NT2/D1 (cell line): Measurements from ENCODE around the gene LRRC8E.
"Not testable (repeated sequence)": the region's sequence is repeated elsewhere in the genome, so short reads cannot be mapped to it uniquely, and the experiment has no call there.

Experiments used
- DNase-seq: peaks from one replicate; pipeline ENCODE4 v3.0.0-alpha.2; 2011; ENCODE audit warnings: low read depth, low spot score
- H3K27me3 ChIP-seq: 2 replicates; pipeline ENCODE4 v1.6.0; 2011; ENCODE audit warnings: mild to moderate bottlenecking; ENCODE audit not compliant: insufficient read length, insufficient read depth
- H3K36me3 ChIP-seq: 2 replicates; pipeline ENCODE4 v1.6.1; 2011; ENCODE audit warnings: mild to moderate bottlenecking, low read length, mixed read lengths; ENCODE audit not compliant: insufficient read depth, insufficient read length
- H3K4me1 ChIP-seq: 2 replicates; pipeline ENCODE4 v1.5.1; 2011; ENCODE audit not compliant: insufficient read depth, insufficient read length
- H3K4me3 ChIP-seq: 2 replicates; pipeline ENCODE4 v1.5.1; 2011; ENCODE audit warnings: low read depth; ENCODE audit not compliant: insufficient read length
- H3K9ac ChIP-seq: 2 replicates; pipeline ENCODE4 v1.6.0; 2011; ENCODE audit warnings: low read depth; ENCODE audit not compliant: insufficient read length
- H3K9me3 ChIP-seq: 2 replicates; pipeline ENCODE4 v1.5.1; 2011; ENCODE audit warnings: mild to moderate bottlenecking, low read length; ENCODE audit not compliant: insufficient read depth
- SUZ12 ChIP-seq: IDR thresholded peaks from 2 replicates; pipeline ENCODE4 v1.6.1; 2011; ENCODE audit not compliant: insufficient read length, insufficient read depth; ENCODE audit errors: extremely low read depth
- YY1 ChIP-seq: IDR thresholded peaks from 2 replicates; pipeline ENCODE4 v1.6.1; 2011; ENCODE audit not compliant: insufficient read length, insufficient read depth
- ZNF274 ChIP-seq: IDR thresholded peaks from 2 replicates; pipeline ENCODE4 v1.6.1; 2011; ENCODE audit warnings: mild to moderate bottlenecking, low read depth, low read length

Gene LRRC8E

DNA sequence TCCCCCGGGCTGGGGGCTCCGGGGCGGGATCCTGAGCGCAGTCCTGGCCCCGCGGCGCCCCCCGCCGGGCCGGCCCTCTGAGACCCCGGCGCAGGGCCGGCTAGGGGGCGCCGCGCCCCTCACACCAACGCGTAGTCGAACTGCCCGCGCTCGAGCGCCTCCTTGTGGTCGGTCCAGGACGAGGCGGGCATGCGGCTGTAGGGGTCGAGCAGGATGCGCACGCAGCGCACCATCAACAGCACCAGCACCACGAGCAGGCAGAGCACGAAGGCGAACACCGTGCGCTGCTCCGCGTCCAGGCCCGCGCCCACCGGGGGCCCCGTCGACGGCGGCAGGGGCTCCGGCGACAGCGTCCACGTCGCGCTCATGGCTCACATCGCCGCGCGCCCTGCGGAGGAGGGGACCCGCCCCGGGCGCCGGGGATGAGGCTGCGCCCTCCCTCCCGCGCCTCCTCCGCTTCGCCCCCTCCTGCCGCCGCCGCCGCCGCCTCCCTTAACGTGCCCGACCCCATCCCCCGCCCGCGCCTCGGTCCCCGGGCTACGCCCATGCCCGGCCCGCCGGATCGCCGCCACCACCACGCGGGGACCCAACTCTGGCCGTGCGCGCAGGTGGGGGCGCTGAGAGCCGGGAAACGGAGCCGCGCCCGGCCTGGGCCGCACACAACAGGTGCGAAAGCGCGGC, 37.0 kb downstream of the LRRC8E start:
- TF ChIP-seq SUZ12: no peak
- TF ChIP-seq ZNF274: no peak
- no peak for TF ChIP-seq YY1
- Histone ChIP-seq H3K36me3 (peaks cover 60% of the 10 kb centered on the region), H3K9ac (peak overlapping the region; percentile 74), H3K9me3 (no peaks in the 10 kb centered on the region), H3K27me3 (no peaks in the 10 kb centered on the region), H3K4me1 (peaks cover 44% of the 10 kb centered on the region), H3K4me3 (peak overlapping the region; percentile 53)
- no peak for DNase-seq

DNA sequence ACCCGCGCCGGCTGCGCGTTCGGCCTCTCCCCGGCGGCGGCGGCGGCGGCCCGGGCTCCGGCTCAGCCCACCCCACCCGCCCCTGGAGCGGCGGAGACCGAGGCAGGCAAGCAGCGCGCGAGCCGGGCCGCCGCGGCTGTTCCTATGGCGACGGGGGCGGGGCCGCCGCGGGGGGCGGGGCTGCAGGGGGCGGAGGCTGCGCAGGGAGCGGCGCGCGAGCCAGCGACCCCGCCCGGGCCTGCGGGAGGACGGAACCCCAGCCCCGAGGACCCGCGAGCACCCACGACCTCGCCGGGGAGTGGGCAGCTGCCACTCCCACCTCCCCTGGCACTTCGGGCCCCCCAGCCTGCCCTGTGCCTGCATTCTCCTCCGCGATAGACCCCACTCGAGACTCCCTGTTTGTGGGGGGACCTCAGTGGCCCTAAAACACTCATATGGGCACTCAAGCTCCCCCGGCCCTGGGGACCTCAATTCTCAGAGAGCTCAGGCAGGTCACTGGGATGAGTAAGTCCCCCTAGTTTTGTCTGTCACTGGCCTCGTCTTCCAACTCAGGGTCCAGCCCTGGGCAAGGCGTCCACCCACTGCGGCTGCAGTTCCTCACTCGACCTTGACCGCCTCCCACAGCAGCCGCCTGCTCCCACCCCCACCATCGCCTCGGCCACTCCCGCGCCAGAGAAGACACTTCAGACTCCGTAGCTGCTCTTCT, 37.9 kb downstream of the LRRC8E start, which contains the start of gene CTXN1:
Gene CTXN1, minus strand, starts transcription at position 115 of the 706 bp plus-strand sequence. CDS start 597 bp downstream, outside the sequence.
- TF ChIP-seq ZNF274 (no peak), SUZ12 (no peak), YY1 (no peak)
- Histone ChIP-seq H3K4me1 (peaks cover 43% of the 10 kb centered on the region), H3K9me3 (no peaks in the 10 kb centered on the region), H3K36me3 (peaks cover 69% of the 10 kb centered on the region), H3K27me3 (no peaks in the 10 kb centered on the region), H3K9ac (peak within 1 kb of the TSS; percentile 80), H3K4me3 (peak within 1 kb of the TSS; percentile 53)
- no peak for DNase-seq

DNA sequence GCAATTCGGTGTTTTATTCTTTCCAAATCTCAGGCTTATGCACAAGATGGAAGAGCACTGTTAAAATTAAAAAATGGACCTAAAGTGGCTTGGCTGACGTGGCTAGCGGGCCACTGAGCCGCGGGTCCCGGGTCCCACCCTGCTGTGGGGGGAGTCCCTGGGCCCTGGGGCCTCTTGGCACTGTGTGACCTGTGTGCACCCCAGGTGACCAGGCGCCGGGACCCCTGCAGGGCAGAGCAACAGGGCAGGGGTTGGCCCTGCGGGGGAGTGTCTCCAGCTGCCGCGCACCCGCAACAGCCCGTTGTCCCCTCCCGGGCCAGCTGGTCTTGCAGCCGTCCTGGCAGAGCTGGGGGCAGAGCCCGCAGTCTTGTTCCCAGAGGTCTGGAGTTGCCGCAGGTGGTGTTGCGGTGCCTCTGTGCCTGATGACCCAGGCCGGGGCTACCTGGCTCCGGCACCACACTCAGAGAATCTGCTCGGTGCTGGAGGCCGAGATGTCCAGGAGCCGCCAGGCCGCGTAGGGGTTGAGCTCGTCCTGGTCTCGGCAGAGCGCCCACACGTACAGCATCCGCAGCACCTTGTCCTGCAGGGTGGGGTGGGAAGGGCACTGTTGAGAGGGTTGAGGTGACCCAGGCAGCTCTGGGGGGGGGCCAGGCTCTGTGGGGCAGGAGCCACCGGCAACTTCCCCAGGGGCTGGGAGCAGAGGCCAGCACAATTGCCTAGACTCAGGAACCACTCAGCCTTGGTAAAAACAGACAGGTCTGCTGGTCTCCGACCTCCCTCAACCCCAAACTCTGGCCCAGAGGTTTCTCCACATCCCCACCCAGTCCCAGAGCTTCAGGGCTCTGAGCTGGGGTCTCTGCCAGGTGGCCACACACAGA, 38.7 kb downstream of the LRRC8E start:
- TF ChIP-seq YY1 (no peak), ZNF274 (no peak), SUZ12 (no peak)
- H3K27me3 ChIP-seq: no peaks in the 10 kb centered on the region

DNA sequence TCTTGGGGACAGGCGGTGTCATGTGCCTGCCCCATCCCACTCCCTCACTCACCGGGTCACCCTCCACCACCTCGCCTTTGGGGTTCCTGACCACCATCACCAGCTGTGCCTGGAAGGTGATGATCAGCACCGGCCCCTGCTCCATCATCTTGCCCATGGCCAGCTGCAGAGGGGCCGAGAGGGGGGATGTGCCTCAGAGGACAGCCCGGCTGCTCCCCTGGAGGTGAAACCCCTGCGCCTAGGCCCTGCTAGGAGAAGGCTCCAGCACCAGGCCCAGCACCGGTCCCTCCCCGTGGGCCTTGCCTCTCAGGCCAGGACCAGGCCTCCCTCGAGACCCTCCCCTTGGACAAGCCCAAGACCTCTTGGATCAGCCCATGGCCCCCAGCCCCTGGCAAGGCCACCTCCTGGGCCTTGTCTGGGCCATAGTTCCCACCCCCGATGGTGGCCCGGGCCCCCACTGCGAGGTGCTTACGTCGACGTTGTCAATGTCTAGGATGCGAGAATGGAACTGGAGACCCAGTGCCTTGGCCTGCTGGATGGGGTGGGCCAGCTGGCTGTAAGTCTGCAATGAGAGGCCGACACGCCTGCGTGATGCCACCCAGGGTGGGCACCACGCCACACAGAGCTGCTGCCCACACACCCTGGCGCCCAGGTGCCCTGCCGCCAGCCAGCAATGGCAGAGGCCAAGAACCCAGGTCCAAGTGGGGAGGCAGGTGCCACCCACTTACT, 39.5 kb downstream of the LRRC8E start:
- peaks cover 30% of the 10 kb centered on the region for H3K4me1 ChIP-seq
- H3K9ac ChIP-seq: peak overlapping the region; percentile 8
- H3K36me3 ChIP-seq: peaks cover 71% of the 10 kb centered on the region
- no peaks in the 10 kb centered on the region for H3K27me3 ChIP-seq
- no peak for DNase-seq
- TF ChIP-seq SUZ12: no peak
- no peak for TF ChIP-seq YY1
- TF ChIP-seq ZNF274: no peak
- H3K9me3 ChIP-seq: no peaks in the 10 kb centered on the region
- H3K4me3 ChIP-seq: no peak overlapping the region

More for the DNA sequence above, 38.7 kb downstream of the LRRC8E start:
- Histone ChIP-seq H3K4me3 (no peak overlapping the region), H3K4me1 (peaks cover 36% of the 10 kb centered on the region), H3K9me3 (no peaks in the 10 kb centered on the region), H3K9ac (peak overlapping the region; percentile 80), H3K36me3 (peaks cover 71% of the 10 kb centered on the region)
- DNase-seq: no peak

DNA sequence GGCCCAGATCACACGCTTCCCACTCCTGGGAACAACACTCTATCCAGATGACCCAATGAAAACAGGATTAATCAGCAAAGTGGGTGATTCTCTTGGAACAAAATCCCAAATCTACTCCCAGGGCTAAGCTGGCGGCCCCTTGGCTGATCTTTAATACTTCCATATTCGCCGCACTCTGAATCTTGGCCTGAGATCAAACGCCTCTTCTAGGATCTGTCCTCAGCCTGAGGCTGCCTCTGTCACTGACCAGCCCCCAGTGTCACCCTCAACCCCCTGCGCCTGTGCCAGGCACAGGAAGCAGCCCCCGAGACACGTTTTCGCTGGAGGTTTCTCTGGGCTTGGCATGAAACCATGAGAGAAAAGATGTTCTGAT, 40.0 kb downstream of the LRRC8E start:
- peaks cover 30% of the 10 kb centered on the region for H3K4me1 ChIP-seq
- TF ChIP-seq YY1: no peak
- no peak for TF ChIP-seq ZNF274
- no peak for TF ChIP-seq SUZ12
- peak overlapping the region; percentile 1 for H3K9ac ChIP-seq

DNA sequence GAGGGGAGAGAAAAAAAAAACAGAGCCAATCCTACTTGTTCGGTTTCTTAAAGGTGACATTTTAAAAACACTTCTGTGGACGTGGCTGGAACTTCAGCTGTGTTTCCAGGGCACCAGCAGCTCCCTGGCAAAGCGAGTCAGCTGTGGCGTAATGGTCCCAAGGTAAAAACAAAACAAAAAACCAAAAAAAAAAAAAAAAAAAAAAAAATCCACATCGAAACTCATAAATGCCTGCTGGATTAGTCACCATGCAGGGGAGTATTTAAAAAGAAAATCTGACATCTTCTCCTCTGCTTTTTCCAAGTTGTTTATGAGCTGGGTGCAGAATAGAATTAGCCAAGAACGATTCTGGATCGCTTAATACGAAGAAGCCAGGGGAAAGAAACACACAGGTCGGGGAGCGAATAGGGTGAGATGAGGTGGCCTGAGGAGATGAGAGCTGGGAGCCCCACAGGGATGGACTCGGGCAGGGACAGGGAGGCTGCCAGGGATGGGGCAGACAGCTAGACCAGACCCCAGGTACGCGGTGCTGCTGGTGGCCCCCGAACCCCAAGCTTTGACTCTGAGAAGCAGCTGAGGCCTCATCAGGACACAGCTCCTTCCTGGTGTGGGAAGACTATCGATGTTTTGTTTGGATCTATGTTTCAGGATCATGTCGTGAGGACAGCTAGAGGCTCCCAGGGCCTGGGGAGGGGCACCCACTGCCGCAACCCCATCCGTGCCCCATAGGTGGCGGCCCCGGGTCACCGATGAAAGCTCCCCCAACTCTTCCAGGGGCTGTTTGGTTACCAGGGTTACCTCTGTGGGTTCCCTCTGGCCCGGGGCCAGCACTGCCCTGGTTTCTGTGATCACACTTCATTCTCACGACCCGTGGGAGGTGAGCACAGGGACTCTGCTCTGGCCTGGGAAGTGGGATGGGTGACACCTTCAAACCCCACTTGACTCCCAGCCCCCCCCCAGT, 40.7 kb downstream of the LRRC8E start:
- Histone ChIP-seq H3K4me3 (no peak overlapping the region), H3K4me1 (peaks cover 31% of the 10 kb centered on the region)
- TF ChIP-seq SUZ12 (no peak), ZNF274 (no peak), YY1 (no peak)

More for the DNA sequence above, 40.0 kb downstream of the LRRC8E start:
- Histone ChIP-seq H3K27me3 (no peaks in the 10 kb centered on the region), H3K4me3 (no peak overlapping the region), H3K9me3 (no peaks in the 10 kb centered on the region), H3K36me3 (peaks cover 71% of the 10 kb centered on the region)
- DNase-seq: no peak

DNA sequence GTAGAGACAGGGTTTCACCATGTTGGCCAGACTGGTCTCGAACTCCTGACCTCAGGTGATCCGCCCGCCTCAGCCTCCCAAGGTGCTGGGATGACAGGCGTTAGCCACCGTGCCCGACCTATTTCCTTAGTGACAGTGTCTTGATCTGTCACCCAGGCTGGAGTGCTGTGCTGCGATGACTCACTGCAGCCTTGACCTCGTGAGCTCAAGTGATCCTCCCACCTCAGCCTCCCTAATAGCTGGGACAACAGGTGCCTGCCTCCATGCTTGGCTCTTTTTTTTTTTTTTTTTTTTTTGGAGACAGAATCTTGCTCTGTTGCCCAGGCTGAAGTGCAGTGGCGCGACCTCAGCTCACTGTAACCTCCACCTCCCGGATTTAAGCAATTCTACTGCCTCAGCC, 41.7 kb downstream of the LRRC8E start:
- H3K9ac ChIP-seq: not testable (repeated sequence)
- H3K4me1 ChIP-seq: peaks cover 28% of the 10 kb centered on the region
- H3K36me3 ChIP-seq: peaks cover 74% of the 10 kb centered on the region

More for the DNA sequence above, 40.7 kb downstream of the LRRC8E start:
- Histone ChIP-seq H3K27me3 (no peaks in the 10 kb centered on the region), H3K9ac (peak overlapping the region; percentile 71), H3K36me3 (peaks cover 71% of the 10 kb centered on the region), H3K9me3 (no peaks in the 10 kb centered on the region)
- no peak for DNase-seq

More for the DNA sequence above, 41.7 kb downstream of the LRRC8E start:
- H3K27me3 ChIP-seq, H3K4me3 ChIP-seq, DNase-seq, H3K9me3 ChIP-seq: not testable (repeated sequence)
